Measurements from ENCODE around the gene LAMC1. TPM values are rescaled to one million over a fixed set of nuclear protein-coding genes. Genes with fewer than 3 reads are reported as not detected.
A peak's percentile ranks its signal among the peaks of the same experiment; 100 is the strongest.
"Not testable (repeated sequence)": the region's sequence is repeated elsewhere in the genome, so short reads cannot be mapped to it uniquely, and the experiment has no call there.

The LAMC1 gene
- total and polyA plus RNA-seq, 2 experiments from 2014 or later: 185 to 686 TPM

DNA sequence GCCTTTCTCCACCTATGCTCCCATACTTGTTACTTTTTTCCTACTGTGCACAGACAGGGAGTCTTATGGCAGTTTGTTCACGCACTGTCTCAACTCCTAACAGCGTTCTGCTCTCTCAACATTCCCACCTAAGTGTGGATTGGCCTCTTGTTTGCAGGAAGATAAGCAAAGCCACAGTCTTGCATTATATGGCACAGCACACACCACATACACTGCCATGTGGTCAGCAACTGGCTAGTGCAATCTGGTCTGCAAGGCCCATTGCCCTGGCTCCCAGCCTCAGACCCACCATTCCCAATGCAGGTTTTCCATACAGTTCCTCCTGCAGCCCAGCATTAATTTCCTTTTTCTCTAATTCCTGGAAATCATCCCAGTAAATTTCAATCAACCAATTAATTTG lies 124.5 kb downstream of the LAMC1 start:
- in situ Hi-C loops (cut with MboI): no loop called here
- H3K4me2 ChIP-seq (ENCODE audit: unreplicated experiment): no peak overlapping the region
- no peak overlapping the region for H2AFZ ChIP-seq
- H3K4me1 ChIP-seq (ENCODE audit: insufficient read depth): peaks cover 13% of the 10 kb centered on the region
- no peaks in the 10 kb centered on the region for H3K27me3 ChIP-seq (replicated peaks; ENCODE audit: insufficient read depth)
- no peak overlapping the region for H3K4me3 ChIP-seq
- no peaks in the 10 kb centered on the region for H3K79me2 ChIP-seq (ENCODE audit: insufficient read depth)
- no peak overlapping the region for H3K9ac ChIP-seq
- H3K9me2 ChIP-seq (ENCODE audit: insufficient read depth): no peaks in the 10 kb centered on the region
- DNase-seq: no peak
- TF ChIP-seq EZH2 (IDR thresholded peaks at IDR 0.05; ENCODE audit: insufficient read depth, poor library complexity, severe bottlenecking): no peak
- TF ChIP-seq EZH2phosphoT487 (IDR thresholded peaks at IDR 0.05; ENCODE audit: insufficient read depth, low read depth): no peak
- no peaks in the 10 kb centered on the region for H3K9me3 ChIP-seq (ENCODE audit: low read depth)
- peaks cover 63% of the 10 kb centered on the region for H3F3A ChIP-seq (ENCODE audit: insufficient read depth)
- H3K36me3 ChIP-seq (ENCODE audit: low read depth): peaks cover 27% of the 10 kb centered on the region
- 97 to 100% methylated on average over 2 of the region's 2 CpGs for WGBS, 2 experiments (ENCODE audit: low coverage in 1 of 2, low lambda C conversion rate in 2 of 2, missing lambda C conversion rate in 2 of 2)
- no peaks in the 10 kb centered on the region for H4K20me1 ChIP-seq (ENCODE audit: insufficient read depth)
- H3K27ac ChIP-seq: peak overlapping the region; percentile 63

GRCh38 chr1:183148599-183148998 lies 125.4 kb downstream of the LAMC1 start:
- no peaks in the 10 kb centered on the region for H3K27me3 ChIP-seq (replicated peaks; ENCODE audit: insufficient read depth)
- no peaks in the 10 kb centered on the region for H3K79me2 ChIP-seq (ENCODE audit: insufficient read depth)
- peaks cover 13% of the 10 kb centered on the region for H3K4me1 ChIP-seq (ENCODE audit: insufficient read depth)
- peak overlapping the region; percentile 40 for H3K9ac ChIP-seq
- 0 out of 2 replicates have a peak overlapping the region, but pooled peaks have one; percentile 21 for H2AFZ ChIP-seq
- H3K36me3 ChIP-seq (ENCODE audit: low read depth): peaks cover 18% of the 10 kb centered on the region
- in situ Hi-C loops (cut with MboI): no loop called here
- peak; percentile 65 for DNase-seq
- no peak overlapping the region for H3K4me2 ChIP-seq (ENCODE audit: unreplicated experiment)
- no peaks in the 10 kb centered on the region for H4K20me1 ChIP-seq (ENCODE audit: insufficient read depth)
- peaks cover 56% of the 10 kb centered on the region for H3F3A ChIP-seq (ENCODE audit: insufficient read depth)
- H3K9me2 ChIP-seq (ENCODE audit: insufficient read depth): no peaks in the 10 kb centered on the region
- WGBS, 2 experiments (ENCODE audit: low coverage in 1 of 2, low lambda C conversion rate in 2 of 2, missing lambda C conversion rate in 2 of 2): 14 to 16% methylated on average over 5 of the region's 5 CpGs
- no peak for TF ChIP-seq EZH2 (IDR thresholded peaks at IDR 0.05; ENCODE audit: insufficient read depth, poor library complexity, severe bottlenecking)
- no peak for TF ChIP-seq EZH2phosphoT487 (IDR thresholded peaks at IDR 0.05; ENCODE audit: insufficient read depth, low read depth)
- H3K27ac ChIP-seq: peak overlapping the region; percentile 63
- H3K4me3 ChIP-seq: no peak overlapping the region
- H3K9me3 ChIP-seq (ENCODE audit: low read depth): no peaks in the 10 kb centered on the region

GRCh38 chr1:183149273-183149672 lies 126.1 kb downstream of the LAMC1 start:
- Histone ChIP-seq H3F3A (ENCODE audit: insufficient read depth) (peaks cover 52% of the 10 kb centered on the region), H3K4me1 (ENCODE audit: insufficient read depth) (peaks cover 13% of the 10 kb centered on the region), H3K4me2 (ENCODE audit: unreplicated experiment) (no peak overlapping the region), H3K9me2 (ENCODE audit: insufficient read depth) (no peaks in the 10 kb centered on the region), H3K36me3 (ENCODE audit: low read depth) (peaks cover 12% of the 10 kb centered on the region), H3K79me2 (ENCODE audit: insufficient read depth) (no peaks in the 10 kb centered on the region), H3K9me3 (ENCODE audit: low read depth) (no peaks in the 10 kb centered on the region), H4K20me1 (ENCODE audit: insufficient read depth) (no peaks in the 10 kb centered on the region), H2AFZ (no peak overlapping the region), H3K9ac (no peak overlapping the region), H3K27ac (peak overlapping the region; percentile 63), H3K4me3 (no peak overlapping the region), H3K27me3 (replicated peaks; ENCODE audit: insufficient read depth) (no peaks in the 10 kb centered on the region)
- 94% methylated on average over 1 of the region's 1 CpG for whole genome bisulfite sequencing, 2 experiments (ENCODE audit: low coverage in 1 of 2, low lambda C conversion rate in 2 of 2, missing lambda C conversion rate in 2 of 2)
- no peak for DNase-seq
- in situ Hi-C loops (cut with MboI): no loop called here
- no peak for TF ChIP-seq EZH2 (IDR thresholded peaks at IDR 0.05; ENCODE audit: insufficient read depth, poor library complexity, severe bottlenecking)
- no peak for TF ChIP-seq EZH2phosphoT487 (IDR thresholded peaks at IDR 0.05; ENCODE audit: insufficient read depth, low read depth)

- H3K9me2 ChIP-seq (ENCODE audit: insufficient read depth); DNase-seq; H4K20me1 ChIP-seq (ENCODE audit: insufficient read depth); H3K27ac ChIP-seq; H3K4me2 ChIP-seq (ENCODE audit: unreplicated experiment); in situ Hi-C loops (cut with MboI); H3K36me3 ChIP-seq (ENCODE audit: low read depth); H3K4me3 ChIP-seq; H3K9me3 ChIP-seq (ENCODE audit: low read depth); H3K79me2 ChIP-seq (ENCODE audit: insufficient read depth); H3K9ac ChIP-seq; H2AFZ ChIP-seq; H3K27me3 ChIP-seq (replicated peaks; ENCODE audit: insufficient read depth): not testable (repeated sequence)
- Histone ChIP-seq H3F3A (ENCODE audit: insufficient read depth) (peaks cover 50% of the 10 kb centered on the region), H3K4me1 (ENCODE audit: insufficient read depth) (peaks cover 13% of the 10 kb centered on the region)
- whole genome bisulfite sequencing, 2 experiments (ENCODE audit: low coverage in 1 of 2, low lambda C conversion rate in 2 of 2, missing lambda C conversion rate in 2 of 2): 92 to 97% methylated on average over 1 of the region's 1 CpG
Measured at GRCh38 chr1:183150032-183150431, 126.8 kb downstream of the LAMC1 start.

DNA sequence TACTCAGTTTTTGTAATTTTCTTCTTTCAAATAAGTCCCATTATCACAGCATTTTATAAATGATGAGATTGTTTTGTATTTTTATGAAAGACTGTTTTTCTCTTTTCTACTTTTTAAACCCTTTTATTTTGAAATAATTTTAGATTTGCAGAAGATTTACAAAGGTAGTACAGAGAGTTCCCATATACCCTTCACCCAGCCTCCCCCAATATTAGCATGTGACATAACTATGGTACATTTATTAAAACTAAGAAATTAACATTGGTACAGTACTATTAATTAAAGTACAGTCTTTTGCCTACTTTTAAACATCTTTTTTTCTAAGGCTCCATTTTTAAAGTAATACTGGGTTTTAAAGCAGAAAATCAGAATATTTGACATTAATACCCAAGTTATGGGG lies 127.2 kb downstream of the LAMC1 start:
- H2AFZ ChIP-seq: no peak overlapping the region
- no peaks in the 10 kb centered on the region for H3K79me2 ChIP-seq (ENCODE audit: insufficient read depth)
- H3K9me3 ChIP-seq (ENCODE audit: low read depth): no peaks in the 10 kb centered on the region
- no peaks in the 10 kb centered on the region for H3K27me3 ChIP-seq (replicated peaks; ENCODE audit: insufficient read depth)
- no peak overlapping the region for H3K9ac ChIP-seq
- H3F3A ChIP-seq (ENCODE audit: insufficient read depth): peaks cover 47% of the 10 kb centered on the region
- H3K9me2 ChIP-seq (ENCODE audit: insufficient read depth): no peaks in the 10 kb centered on the region
- no peak for DNase-seq
- TF ChIP-seq EZH2phosphoT487 (IDR thresholded peaks at IDR 0.05; ENCODE audit: insufficient read depth, low read depth) (no peak), EZH2 (IDR thresholded peaks at IDR 0.05; ENCODE audit: insufficient read depth, poor library complexity, severe bottlenecking) (no peak)
- H3K27ac ChIP-seq: no peak overlapping the region
- no peaks in the 10 kb centered on the region for H4K20me1 ChIP-seq (ENCODE audit: insufficient read depth)
- no peak overlapping the region for H3K4me2 ChIP-seq (ENCODE audit: unreplicated experiment)
- no peaks in the 10 kb centered on the region; the same call in 1 of the 2 replicates for H3K36me3 ChIP-seq (ENCODE audit: low read depth)
- in situ Hi-C loops (cut with MboI): no loop called here
- H3K4me1 ChIP-seq (ENCODE audit: insufficient read depth): peaks cover 13% of the 10 kb centered on the region
- no peak overlapping the region for H3K4me3 ChIP-seq
